ENCODE results near the gene SMAP2. TPM values are rescaled to one million over a fixed set of nuclear protein-coding genes. Genes with fewer than 3 reads are reported as not detected.
A peak's percentile ranks its signal among the peaks of the same experiment; 100 is the strongest.

The SMAP2 gene
- total RNA-seq, 1 donor from 2014 or later: 72.8 TPM

DNA sequence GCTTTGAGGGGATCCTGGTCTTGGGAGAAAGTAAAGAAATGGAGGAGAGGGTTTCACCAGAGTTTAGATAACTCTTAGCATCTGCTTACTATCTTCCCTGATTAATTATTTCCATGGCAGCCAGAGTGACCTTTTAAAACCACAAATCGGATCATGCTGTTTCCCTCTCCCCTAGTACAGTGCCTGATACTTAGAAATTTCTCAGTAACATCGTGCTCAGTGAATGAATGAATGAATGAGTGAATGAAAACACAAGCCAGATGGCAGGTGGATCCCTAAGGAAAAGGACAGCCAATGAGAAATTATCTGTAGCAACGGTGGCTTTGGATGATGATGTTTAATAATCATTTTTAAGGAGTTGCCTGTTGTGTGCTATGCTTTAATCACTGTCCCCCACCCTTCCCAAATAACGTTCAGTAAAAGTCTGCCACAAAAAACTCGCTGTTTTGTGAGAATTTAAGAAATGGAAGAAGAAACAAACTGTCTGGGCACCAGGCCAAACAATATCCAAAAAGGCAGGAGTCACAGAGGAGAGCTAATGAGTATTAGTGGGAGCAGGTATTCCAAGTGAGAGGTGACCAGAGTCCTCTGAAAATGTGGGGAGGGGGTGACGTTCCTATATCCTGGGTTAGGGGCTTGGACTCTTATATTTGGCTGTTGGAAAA is 737 bp upstream of the SMAP2 start:
- Histone ChIP-seq H3K9me3 (no peaks in the 10 kb centered on the region), H3K4me3 (peak overlapping the region; percentile 74), H3K27ac (no peak overlapping the region), H3K36me3 (no peaks in the 10 kb centered on the region), H3K4me1 (peaks cover 34% of the 10 kb centered on the region), H3K27me3 (ENCODE audit: low read depth) (no peaks in the 10 kb centered on the region)
- DNase-seq (no peak), ATAC-seq (no peak)
- TF ChIP-seq, protein P1, sequence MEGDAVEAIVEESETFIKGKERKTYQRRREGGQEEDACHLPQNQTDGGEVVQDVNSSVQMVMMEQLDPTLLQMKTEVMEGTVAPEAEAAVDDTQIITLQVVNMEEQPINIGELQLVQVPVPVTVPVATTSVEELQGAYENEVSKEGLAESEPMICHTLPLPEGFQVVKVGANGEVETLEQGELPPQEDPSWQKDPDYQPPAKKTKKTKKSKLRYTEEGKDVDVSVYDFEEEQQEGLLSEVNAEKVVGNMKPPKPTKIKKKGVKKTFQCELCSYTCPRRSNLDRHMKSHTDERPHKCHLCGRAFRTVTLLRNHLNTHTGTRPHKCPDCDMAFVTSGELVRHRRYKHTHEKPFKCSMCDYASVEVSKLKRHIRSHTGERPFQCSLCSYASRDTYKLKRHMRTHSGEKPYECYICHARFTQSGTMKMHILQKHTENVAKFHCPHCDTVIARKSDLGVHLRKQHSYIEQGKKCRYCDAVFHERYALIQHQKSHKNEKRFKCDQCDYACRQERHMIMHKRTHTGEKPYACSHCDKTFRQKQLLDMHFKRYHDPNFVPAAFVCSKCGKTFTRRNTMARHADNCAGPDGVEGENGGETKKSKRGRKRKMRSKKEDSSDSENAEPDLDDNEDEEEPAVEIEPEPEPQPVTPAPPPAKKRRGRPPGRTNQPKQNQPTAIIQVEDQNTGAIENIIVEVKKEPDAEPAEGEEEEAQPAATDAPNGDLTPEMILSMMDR (IDR thresholded peaks at IDR 0.05): no peak
- intact Hi-C loops (cut with DNase I): no loop called here

DNA sequence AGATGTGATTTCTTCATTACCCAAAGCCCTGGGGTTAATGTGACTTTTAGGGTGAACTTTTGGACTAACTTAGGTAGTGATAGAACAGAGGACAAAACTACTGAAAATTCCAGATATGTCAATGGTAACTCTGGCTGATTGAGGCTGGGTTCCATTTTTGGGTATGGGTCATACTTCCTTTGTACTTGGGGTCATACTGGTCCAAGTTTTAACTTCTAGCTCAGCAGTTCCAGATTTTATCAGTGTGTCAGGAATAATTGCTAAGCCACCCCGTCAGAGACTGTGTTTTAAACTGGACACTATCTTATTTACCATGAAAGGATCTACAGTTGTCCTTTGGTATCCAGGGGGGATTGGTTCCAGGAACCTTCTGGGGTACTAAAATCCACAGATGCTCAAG is 4.0 kb downstream of the SMAP2 start:
- intact Hi-C loops (cut with DNase I): no loop called here
- H3K27ac ChIP-seq: no peak overlapping the region
- TF ChIP-seq, protein P1 (IDR thresholded peaks at IDR 0.05): no peak
- H3K9me3 ChIP-seq: no peaks in the 10 kb centered on the region
- H3K4me3 ChIP-seq: no peak overlapping the region
- peaks cover 49% of the 10 kb centered on the region for H3K4me1 ChIP-seq
- no peak for DNase-seq
- no peaks in the 10 kb centered on the region for H3K27me3 ChIP-seq (ENCODE audit: low read depth)
- H3K36me3 ChIP-seq: no peaks in the 10 kb centered on the region
- no peak for ATAC-seq

DNA sequence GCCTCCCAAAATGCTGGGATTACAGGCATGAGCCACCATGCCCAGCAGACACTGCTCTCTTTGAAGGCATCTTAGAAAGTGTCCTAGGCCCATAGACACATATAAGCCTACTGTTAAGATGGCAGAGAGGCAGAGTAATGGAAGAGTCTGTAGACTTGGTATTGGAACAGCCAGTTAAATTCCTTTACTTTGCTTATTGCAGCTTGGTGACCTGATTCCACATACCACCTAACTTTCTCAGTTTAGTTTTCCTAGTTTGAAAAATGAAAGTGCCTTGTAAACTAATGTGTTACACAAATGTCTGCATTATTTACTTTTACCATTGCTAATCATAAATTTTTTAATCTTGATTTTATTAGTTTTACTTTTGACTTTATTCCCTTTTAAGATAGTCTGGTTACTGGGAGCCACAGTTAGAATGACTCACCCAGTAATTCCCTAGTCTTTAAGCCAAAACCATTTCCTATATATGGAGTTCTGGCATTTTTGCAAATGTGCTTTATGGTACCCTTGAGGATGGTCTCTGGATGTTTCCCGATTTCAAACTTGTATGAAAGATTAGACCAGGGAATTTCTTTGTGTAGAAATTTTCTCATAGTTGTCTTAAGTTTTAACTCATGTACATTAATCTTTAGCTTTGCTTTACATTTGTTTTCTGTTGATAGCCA is 6.4 kb downstream of the SMAP2 start:
- Histone ChIP-seq H3K27me3 (ENCODE audit: low read depth) (no peaks in the 10 kb centered on the region), H3K9me3 (no peaks in the 10 kb centered on the region), H3K4me1 (peaks cover 62% of the 10 kb centered on the region), H3K27ac (no peak overlapping the region), H3K36me3 (no peaks in the 10 kb centered on the region), H3K4me3 (no peak overlapping the region)
- no peak for ATAC-seq
- no peak for DNase-seq
- intact Hi-C loops (cut with DNase I): no loop called here
- TF ChIP-seq, protein P1 (IDR thresholded peaks at IDR 0.05): no peak

DNA sequence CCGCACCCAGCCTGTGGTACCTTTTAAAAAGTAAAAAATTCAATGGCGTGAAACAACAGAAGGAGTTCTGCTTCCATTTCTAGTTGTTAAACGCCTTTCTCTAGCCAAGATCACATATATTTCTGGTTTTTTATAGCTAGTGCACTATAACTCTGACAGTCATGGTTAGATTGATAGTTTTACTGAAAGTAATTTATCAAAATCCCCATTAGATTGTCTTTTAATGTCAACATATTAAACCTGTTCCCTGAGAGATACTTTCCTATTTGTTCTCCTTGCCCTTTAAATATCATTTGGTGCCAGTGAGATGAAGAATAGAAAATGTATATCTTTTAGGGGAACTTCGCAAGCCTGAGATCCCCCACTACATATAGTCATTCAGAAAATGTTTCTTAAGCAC is 7.3 kb downstream of the SMAP2 start:
- H3K4me1 ChIP-seq: peaks cover 63% of the 10 kb centered on the region
- H3K4me3 ChIP-seq: peak overlapping the region; percentile 9
- ATAC-seq (no peak), DNase-seq (no peak)
- intact Hi-C loops (cut with DNase I): no loop called here
- H3K36me3 ChIP-seq: no peaks in the 10 kb centered on the region
- no peaks in the 10 kb centered on the region for H3K27me3 ChIP-seq (ENCODE audit: low read depth)
- TF ChIP-seq, protein P1 (IDR thresholded peaks at IDR 0.05): no peak
- H3K9me3 ChIP-seq: no peaks in the 10 kb centered on the region
- H3K27ac ChIP-seq: peak overlapping the region; percentile 1

DNA sequence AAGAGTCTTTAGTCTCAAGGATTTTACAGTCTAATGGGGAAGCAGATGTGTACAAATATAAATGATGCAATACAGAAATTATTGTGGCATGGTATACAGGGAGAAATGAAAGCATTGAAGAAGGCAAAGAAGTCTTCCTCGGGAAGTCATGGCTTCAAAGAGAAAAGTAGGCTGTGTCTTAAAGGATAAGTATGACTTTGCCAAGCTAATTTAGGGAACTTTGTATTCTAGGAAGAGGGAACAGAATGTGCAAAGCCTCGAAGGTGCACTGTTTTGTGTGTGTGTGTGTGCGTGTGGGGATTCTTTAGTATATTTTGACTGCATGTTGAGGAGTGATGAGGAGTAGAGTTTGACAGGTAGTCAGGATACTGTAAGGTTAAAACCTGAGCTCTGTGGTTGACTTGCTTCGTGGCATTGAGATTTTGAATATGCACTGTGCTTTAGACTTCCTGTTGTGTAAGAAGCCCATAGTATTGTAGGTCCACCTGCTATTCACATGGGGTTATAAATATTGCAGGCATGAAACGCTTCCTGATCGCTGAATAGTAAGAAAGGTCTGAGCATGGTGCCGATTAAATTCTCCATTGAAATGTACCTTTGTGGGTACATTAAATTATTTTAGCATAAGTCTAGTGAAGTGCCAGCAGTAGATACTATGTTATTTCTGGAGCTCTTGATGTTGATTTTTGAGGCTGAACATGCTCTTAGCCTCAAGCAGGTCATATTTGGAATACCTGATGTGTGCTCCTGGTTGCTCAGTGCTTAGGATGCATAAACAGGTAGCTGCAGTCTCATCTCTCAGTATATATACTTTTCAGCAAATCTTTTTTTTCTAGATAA is 8.0 kb downstream of the SMAP2 start:
- peak; percentile 48 to 54 for ATAC-seq
- H3K27me3 ChIP-seq (ENCODE audit: low read depth): no peaks in the 10 kb centered on the region
- peak overlapping the region; percentile 91 for H3K27ac ChIP-seq
- H3K36me3 ChIP-seq: no peaks in the 10 kb centered on the region
- H3K9me3 ChIP-seq: no peaks in the 10 kb centered on the region
- no peak for DNase-seq
- intact Hi-C loops (cut with DNase I): no loop called here
- peak overlapping the region; percentile 9 for H3K4me3 ChIP-seq
- peaks cover 63% of the 10 kb centered on the region for H3K4me1 ChIP-seq
- TF ChIP-seq, protein P1 (IDR thresholded peaks at IDR 0.05): no peak
